ENCODE measurements around the gene PHF23.
A peak's percentile ranks its signal among the peaks of the same experiment; 100 is the strongest.

PHF23 gene

DNA sequence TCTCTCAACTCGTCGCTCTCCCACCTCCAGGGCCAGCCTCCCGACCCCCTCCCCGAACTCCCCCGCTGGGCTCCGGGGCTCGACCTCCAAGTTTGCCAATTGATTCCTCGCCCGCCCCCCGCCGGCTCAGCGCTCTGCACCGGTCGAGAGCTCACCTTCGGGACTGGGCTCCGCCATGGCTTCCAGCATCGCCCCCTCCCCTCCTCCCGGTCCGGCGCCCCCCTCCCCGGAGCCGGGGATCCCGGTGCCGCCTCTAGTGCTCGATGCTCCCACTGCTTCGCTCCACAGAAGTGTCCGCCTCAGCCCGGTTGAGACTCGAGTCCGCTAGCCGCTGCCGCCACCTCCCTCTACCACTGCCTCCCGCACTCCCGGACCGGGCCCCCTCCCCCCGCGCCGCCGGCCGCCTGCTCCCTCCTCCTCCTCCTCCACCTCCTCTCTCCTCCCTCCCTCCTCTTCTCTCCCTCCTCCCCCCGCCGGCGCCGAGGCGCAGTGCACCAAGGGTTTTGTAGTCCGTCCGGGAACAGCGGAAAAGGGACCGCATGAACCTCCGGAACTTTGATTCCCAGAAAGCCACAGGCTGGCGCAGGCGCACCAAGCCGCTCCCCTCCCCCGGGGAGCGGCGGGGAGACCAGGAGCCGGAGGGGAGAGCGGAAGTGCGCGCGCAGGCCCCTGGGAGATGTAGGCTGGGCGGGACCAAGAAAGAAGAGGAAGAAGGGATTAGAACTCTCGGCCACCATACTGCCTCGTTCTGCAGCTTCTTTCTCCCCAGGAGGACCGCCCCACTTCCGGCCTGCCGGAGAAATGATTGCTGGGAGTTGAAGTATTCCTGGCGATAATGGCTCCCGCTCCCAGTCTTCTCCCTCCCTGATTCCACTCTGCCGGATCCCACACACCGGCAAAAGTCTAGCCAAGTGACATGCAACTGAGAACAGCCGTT lies at the start of gene PHF23:
TSS of gene PHF23 (minus strand) at position 367 of the 937 bp plus-strand sequence. CDS start at position 189, 178 bp downstream.
- peak; percentile 100 for DNase-seq

DNA sequence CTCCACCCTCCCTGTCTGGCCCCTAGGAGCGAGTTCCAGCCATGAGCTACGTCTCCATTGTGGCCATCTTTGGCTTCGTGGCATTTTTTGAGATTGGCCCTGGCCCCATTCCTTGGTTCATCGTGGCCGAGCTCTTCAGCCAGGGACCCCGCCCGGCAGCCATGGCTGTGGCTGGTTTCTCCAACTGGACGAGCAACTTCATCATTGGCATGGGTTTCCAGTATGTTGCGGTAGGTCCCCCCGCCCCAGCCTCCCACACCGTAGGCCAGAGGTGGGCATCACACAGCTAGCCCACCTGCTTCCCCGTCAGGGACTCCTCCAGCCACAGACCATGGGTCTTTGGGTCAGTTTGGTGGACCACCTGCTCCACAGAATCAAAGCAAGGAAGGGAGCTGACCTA lies 46.4 kb upstream of the PHF23 start:
- no peak for DNase-seq

DNA sequence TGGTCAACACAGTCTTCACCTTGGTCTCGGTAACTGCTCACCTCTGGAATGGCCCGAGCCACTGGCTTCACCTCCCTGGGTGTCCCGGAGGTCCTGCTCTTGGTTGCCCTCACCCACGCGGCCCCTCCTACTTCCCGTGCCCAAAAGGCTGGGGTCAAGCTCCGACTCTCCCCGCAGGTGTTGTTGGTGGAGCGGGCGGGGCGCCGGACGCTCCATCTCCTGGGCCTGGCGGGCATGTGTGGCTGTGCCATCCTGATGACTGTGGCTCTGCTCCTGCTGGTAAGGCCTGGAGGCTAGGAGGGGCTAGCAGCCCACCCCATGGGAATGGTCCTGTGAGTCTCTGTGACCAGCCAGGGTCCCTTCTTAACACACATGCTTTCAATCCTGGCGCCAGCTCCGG lies 45.7 kb upstream of the PHF23 start:
- no peak for DNase-seq

DNA sequence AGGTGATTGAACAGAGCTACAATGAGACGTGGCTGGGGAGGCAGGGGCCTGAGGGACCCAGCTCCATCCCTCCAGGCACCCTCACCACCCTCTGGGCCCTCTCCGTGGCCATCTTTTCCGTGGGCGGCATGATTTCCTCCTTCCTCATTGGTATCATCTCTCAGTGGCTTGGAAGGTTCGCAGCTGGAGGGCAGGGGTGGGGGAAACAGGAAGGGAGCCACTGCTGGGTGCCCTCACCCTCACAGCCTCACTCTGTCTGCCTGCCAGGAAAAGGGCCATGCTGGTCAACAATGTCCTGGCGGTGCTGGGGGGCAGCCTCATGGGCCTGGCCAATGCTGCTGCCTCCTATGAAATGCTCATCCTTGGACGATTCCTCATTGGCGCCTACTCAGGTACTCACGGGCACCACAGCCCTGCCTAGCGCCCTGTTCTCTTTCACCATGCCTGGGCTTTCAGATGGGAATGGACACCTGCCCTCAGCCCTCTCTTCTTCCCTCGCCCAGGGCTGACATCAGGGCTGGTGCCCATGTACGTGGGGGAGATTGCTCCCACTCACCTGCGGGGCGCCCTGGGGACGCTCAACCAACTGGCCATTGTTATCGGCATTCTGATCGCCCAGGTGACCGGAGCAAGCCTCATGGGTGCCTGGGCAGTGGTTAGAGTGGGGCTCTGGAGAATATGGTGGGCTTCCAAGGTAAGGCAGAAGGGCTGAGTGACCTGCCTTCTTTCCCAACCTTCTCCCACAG lies 44.4 kb upstream of the PHF23 start:
- no peak for DNase-seq

DNA sequence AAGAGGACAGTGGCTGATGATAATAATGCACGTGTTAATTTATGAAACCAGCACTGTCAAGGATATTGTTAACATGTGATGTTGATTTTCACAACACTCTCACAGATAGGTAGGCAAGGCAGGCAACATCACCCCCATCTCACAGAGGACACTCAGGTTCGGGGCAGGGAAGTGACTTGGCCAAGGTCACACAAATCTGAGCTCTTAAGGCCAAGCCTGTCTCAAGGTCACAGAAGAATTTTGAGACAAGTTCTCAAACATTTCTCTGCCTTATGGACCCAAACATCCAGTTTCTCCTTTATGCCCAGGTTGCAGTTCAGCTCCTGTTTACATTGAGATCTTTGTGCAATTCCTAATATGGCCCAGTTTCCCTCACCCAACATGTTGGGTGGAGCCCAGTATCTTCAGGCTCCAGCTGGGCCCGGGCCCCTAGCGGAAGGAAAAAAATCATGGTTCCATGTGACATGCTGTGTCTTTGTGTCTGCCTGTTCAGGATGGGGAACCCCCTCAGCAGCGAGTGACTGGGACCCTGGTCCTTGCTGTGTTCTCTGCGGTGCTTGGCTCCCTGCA lies 43.6 kb upstream of the PHF23 start:
- no peak for DNase-seq

DNA sequence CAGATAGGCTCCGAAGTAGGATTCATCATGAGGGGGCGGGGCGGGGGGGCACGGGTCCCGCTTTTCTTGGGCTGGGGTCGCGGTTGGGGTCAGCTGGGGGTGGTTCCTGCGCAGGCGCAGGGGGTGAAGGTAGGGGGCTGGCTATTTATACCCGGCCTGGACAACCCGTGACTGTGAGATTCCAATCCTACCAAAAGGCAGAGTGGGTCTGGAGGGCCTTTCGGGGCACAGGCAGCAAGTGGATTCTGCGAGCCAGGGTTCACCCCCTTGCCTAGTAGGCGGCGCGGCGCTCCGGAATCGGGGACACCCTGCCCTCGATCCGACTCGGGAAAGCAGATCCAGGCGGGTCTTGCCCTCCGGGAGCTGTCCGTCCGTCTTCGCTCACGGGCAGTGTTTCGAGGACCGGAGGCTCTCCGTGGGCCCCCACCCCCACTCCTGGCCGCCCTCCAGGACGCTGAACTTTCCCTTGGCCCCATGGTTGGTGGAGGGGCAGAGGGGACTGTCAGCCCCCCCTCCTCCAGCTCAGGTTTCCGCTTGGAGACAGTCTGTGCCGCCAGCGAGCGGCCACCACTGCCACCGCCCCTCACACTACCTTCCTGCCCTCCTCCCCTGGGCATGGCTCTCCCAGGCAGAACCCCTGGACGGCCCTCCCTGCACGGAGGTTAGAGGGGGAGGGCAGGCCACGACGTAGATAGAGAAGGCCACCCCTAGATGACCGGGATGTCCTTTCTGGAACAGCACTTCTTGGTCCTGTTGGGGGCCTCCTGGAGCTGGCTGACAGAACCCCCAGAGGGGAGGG lies 42.9 kb upstream of the PHF23 start:
- no peak for DNase-seq

DNA sequence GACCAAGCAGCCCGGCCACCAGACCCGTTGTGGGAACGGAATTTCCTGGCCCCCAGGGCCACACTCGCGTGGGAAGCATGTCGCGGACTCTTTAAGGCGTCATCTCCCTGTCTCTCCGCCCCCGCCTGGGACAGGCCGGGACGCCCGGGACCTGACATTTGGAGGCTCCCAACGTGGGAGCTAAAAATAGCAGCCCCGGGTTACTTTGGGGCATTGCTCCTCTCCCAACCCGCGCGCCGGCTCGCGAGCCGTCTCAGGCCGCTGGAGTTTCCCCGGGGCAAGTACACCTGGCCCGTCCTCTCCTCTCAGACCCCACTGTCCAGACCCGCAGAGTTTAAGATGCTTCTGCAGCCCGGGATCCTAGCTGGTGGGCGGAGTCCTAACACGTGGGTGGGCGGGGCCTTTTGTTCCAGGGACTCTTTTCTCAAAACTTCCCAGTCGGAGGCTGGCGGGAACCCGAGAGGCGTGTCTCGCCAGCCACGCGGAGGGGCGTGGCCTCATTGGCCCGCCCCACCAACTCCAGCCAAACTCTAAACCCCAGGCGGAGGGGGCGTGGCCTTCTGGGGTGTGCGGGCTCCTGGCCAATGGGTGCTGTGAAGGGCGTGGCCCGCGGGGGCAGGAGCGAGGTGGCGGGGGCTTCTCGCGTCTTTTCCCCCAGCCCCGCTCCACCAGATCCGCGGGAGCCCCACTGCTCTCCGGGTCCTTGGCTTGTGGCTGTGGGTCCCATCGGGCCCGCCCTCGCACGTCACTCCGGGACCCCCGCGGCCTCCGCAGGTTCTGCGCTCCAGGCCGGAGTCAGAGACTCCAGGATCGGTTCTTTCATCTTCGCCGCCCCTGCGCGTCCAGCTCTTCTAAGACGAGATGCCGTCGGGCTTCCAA lies 42.1 kb upstream of the PHF23 start, which contains the start of gene SLC2A4:
TSS of gene SLC2A4 (plus strand) at position 645 of the 879 bp plus-strand sequence. CDS start at position 862, 217 bp downstream.
- DNase-seq = peak; percentile 90

DNA sequence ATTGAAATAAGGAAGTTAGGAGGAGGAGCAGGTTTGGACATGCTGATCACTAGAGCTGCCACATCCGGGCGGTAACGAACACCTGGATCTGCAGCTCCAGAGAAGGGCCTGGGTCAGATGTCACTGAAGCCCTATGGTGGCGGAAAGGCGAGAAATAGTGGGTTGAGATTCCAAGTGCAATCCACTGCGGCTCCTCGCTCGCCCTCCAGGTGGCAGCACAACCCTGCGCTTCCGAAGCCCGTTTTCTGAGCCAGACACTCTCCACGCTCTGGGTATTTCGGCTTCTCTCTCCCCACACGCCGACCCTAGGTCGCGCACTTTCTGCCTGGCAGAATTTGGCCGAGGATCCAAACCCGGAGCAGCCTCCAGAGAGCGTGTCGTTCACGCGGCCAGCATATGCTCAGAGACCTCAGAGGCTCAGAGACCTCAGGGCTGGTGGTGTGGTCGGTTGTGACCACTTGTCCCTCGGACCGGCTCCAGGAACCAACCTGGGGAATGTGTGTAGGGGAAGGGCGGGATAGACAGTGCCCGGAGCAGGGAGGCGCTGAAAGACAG lies 41.3 kb upstream of the PHF23 start:
- DNase-seq = peak; percentile 82

DNA sequence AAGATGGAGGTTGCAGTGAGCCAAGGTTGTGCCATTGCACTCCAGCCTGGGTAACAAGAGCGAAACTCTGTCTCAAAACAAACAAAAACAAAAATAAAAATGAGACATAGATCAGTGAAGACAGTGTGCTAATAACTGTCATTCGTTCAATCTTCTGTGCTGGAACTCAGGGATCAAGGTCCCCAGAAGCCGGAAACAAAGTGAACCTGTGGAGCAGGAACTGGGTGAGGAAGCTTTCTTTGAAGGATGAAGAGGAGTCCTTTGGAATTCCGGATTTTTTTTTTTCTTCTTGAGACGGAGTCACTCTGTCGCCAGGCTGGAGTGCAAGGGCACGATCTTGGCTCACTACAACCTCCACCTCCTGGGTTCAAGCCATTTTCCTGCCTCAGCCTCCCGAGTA lies 40.2 kb upstream of the PHF23 start:
- DNase-seq = no peak

DNA sequence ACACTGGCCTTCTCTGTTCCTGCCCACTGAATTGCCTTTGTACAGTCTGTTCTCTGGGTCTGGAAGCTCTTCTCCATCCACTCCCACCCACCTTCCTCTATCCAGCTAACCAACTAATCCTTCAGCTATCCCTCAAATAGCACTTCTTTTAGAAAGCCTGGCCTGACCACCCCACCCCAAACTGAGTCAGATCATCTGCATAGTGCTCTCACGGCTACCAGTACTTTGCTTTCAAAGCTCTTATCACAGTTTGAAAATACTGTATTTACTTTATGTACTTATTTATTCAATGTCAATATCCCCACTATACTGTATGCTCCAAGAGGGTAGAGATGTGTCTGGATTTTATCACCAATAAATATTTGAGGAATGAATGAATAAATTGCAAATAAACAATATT lies 27.5 kb upstream of the PHF23 start:
- no peak for DNase-seq

DNA sequence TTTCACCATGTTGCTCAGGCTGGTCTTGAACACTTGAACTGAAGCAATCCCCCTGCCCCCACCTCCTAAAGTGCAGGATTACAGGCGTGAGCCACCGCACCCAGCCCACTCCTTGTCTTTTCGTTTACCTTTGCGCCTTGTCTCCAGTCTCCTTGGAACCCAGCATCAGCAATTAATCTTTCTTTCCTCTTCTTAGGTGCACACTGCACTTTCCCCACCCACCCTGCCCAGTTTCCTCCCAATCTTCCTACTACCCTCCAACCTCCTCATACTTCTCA lies 24.5 kb upstream of the PHF23 start:
- no peak for DNase-seq

DNA sequence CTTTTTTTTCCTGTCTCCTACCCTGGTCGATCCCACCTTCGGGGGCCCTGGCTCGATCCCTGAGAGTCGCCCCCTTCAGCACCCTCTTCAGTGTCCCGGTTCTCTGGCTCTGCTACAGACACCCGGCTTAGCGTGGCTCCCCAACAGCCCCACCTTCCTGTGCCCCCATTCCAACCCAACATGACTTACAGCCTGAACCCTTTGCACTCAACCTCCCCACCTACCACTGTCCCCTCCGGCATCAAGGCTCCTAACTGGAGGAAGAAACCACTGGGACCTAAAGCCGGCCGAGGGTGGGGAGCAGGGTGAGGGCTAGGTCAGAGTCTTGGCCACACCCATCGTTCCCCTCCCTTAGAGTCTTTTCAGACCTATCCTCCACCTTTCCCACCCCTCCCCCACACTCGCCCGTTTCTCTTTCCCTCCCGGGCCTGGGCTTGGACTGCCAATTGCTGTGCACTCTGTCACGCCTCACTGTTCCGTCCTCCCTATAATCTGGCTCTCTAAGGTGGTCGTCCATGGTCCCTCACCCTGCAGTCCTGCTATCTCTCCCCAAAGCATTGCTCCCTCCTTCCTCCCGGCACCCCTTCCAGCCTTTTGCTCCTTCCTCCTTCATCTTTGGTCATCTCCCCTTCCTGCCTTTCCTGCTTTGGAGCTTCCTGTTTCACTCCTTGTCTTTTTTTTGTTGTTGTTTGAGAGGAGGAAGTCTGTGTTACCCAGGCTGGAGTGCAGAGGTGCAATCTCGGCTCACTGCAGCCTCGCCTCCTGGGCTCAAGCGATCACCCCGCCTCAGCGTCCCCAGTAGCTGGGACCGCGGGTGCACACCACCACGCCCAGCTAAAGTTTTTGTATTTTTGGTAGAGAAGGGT lies 23.9 kb upstream of the PHF23 start:
- no peak for DNase-seq

DNA sequence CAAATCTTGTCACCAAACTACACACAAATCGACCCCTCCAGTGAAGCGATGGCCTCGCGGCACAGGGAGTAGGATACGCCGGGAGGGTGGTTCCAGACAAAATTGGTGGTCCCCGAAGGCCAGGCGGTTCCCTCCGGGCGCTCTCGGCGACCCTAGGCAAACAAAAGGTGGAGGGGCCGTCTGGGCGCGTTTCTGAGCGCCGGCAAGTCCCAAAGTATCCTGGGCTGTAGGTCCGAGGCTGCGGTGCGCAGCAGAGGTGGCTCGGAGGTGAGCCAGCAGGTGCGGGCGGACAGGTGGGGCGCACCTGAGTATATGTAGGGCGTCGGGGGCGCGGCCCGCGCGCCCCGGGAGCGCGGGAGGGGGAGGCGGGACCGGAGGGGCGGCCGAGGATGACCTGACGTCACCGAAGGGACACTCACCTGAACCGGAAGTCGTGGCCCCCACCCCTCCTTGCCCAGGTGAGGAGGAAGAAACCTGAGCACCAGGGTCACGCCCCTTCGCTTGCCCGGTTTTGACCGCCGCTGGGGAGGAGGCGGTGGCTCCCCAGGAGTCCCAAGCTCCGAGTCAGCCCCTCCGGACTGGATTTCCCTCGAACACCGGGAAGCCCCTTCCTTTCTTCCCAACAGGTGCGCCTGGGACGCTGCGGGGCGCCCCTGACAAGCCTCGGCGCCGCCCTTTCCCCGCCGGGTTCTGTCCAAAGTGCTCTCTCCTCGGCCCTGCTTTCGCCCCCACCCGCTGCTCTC lies 23.1 kb upstream of the PHF23 start, which contains the start of gene CLDN7:
TSS of gene CLDN7 (minus strand) at position 287 of the 743 bp plus-strand sequence. CDS start 435 bp downstream, outside the sequence.
- DNase-seq = no peak

DNA sequence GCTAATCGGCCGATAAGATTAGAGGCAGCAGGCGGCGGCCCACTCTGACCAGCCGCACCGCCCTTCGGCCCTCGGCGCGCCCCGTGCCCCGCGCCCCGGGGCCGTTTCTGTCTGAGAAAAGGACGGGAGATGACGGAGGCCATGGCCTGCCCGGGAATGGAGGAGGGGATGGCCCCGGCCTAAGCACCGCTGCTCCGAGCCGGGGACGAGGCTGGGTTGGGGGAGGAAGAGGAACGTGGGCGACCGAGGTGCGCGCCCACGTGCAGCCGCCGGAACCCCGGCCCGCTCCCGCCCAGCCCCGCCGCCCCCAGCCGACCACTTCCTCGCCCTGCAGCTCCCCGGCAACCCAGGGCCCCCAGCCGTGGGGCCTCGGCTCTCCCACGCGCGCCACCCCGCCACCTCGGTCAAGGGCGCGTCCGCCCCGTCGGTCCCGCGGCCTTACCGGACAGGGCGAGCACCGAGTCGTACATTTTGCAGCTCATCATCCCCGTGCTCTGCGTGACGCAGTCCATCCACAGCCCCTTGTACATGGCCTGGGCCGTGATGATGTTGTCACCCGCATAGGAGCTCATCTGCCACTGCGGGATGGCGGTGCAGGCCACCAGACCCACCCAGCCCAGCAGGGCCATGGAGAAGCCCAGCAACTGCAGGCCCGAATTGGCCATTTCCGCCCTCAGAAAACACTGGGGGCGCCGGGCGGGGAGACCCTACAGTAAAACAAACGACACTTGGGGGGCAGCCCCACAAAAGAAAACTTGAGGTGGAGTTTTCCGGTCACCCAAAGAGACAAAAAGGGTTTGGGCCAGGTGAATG lies 22.3 kb upstream of the PHF23 start:
- DNase-seq = no peak

DNA sequence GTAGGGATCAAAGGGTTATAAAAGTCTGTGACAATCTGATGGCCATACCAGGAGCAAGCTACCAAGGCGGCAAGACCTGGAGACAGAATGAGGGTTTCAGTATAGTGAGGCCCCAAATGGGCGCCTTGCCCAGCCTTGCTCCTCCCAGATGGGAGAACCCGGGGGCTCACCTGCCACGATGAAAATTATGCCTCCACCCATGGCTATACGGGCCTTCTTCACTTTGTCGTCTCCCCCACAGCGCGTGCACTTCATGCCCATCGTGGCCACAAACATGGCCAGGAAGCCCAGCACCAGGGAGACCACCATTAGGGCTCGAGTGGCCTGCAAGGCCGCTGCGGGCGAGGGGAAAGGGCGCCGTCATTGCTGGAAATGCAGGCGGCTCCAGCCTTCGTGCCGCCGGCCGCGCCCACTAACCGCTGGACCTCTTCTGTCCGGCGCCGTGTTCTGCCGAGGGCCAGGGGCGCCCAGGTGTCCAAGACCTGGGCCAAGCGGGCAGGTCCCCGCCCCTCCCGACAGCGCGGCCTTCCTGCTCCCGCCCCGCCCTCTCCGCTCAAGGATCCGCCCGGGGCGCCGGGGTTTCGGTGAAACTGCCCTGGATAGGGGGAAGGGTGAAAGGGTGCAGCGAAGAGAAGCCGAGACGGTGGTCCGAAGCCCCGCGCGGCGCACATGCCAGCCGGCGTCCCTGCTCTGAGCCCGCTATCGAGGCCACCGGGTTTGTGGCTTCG lies 21.6 kb upstream of the PHF23 start:
- no peak for DNase-seq

DNA sequence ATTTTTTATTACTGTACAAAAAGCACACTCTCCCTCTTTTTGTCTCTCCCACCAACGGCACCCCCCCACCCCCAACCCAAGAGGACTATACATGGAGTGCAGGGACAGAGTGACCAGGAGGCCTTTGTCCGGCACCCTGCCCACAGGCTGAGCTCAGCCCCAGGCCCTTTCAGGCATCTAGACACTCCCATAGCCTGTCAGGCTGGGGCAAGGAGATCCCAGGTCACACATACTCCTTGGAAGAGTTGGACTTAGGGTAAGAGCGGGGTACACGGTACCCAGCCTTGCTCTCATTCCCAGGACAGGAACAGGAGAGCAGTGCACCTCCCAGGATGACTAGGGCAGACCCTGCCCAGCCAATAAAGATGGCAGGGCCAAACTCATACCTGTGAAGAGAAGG lies 20.9 kb upstream of the PHF23 start:
- DNase-seq = no peak

DNA sequence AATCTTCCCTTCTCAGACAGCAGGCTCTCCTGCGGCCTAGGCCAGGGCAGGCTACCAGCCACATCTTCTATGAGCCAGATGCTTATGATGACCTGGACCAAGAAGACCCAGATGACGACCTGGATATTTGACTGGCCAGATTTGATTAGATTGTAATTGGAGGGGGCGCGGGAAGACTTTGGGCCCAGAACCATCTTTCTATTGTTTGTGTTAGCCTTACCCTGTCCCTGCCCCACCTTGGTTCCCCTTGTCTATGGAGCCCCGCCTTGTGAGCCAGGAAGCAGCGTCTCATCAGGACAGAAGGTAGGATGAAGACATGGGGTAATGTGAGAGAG lies 20.3 kb upstream of the PHF23 start:
- no peak for DNase-seq

All from activated CD4-positive, alpha-beta T cell treated with anti-CD3 and anti-CD28 coated beads, Interleukin-2, amount 50 U/mL, for 16 hours (primary cell).